Mesenteric fat pad (tissue), 1 donor: ENCODE results near the gene WDR13. TPM values are rescaled to one million over a fixed set of nuclear protein-coding genes. Genes with fewer than 3 reads are reported as not detected.
A peak's percentile ranks its signal among the peaks of the same experiment; 100 is the strongest.
"Not testable (repeated sequence)": the region's sequence is repeated elsewhere in the genome, so short reads cannot be mapped to it uniquely, and the experiment has no call there.

Source experiments
- DNase-seq: peaks from one replicate; pipeline ENCODE4 v3.0.0-alpha.2; 2020; ENCODE audit warnings: low spot score
- long read RNA-seq: library from polyadenylated mRNA; unstranded; transcript quantifications from one replicate; pipeline ENCODE4 v2.0.0, GENCODE V29; 2020
- total RNA-seq: library from RNA; stranded (reverse); fragmentation: NEBNext Ultra II Directional; extraction: Animal tissue kit (Norgen Biotek cat#: 25700); gene quantifications from one replicate; pipeline ENCODE4 v1.2.1, GENCODE V29; 2021
- donor health status: DM: yes; HTN: yes; CAD: no.

Gene WDR13
- 96.9 TPM for total RNA-seq
- long read RNA-seq, full-length matches to known transcripts = 366 of 530 reads
- long read RNA-seq, partial matches to known transcripts = 48 of 530 reads
- long read RNA-seq, other reads (novel, unspliced or antisense) = 116 of 530 reads

DNA sequence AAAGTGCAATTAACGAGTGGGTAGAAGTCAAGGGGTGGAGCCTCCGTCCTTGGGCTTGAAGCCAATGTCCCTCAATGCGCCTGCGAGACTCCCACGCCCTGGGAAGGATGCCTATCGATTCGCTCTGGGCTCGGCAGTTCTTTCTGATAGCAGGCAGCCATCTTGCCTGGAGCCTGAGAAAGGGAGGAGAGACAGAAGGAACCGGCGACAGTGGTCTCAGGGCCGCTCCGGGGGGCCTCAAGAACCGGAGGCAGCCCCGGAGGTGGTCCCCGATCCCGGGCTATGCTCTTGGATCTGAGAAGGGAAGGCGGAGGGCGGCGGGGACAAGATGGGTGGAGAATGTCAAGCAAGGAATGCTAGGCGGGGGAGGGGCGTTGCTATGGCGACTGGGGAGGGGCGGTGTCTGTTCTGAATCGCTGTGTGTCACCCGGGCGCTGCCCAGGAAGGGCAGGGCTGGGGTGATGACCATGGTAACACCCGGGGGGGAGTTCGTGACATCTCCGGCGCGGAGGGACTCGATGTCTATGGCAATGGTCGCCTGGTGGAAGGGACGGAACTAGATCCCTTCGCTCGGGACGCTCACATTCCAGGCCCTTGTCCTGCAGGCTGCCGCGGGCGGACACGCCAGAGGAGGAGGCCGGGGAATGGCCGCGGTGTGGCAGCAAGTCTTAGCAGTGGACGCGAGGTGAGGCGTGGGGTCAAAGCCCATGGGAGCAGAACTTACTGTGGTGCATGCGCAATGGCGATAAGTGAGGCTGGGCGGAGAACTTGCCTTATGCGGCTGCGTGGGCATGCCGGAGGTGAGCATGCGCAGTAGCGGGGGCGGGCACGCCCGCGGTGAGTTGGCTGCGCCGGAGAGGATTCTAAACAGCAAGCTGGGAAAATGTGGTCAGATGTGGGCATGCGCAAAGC, at the start of gene WDR13:
TSS of gene WDR13 (plus strand) at position 140 of the 912 bp plus-strand sequence. CDS start at position 645, 505 bp downstream.
- peak; percentile 95 for DNase-seq

GRCh38 chrX:48548871-48549270, 48.4 kb upstream of the WDR13 start:
- no peak for DNase-seq

GRCh38 chrX:48555731-48556325, 41.5 kb upstream of the WDR13 start:
- DNase-seq = not testable (repeated sequence)

DNA sequence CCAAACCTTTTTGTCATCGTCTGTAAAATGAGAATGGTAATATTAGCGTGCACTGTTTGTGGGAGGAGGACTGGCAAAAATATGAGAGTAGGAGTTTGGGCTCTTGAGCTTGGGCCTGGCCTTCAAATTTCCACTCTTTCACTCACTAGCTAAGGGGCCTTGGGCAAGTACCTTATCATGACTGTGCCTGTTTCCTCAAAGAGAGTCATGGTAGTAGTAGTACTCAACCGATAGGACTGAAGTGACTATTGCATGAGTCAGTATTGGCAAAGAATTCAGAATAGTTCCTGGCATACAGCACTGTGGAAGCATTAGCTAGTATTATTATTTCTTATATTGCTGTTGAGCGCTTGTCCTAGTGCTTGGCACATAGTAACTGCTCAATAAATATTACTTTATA, 39.0 kb upstream of the WDR13 start:
- DNase-seq = no peak

- no peak for DNase-seq
Observed at GRCh38 chrX:48559636-48560035, 37.7 kb upstream of the WDR13 start.

DNA sequence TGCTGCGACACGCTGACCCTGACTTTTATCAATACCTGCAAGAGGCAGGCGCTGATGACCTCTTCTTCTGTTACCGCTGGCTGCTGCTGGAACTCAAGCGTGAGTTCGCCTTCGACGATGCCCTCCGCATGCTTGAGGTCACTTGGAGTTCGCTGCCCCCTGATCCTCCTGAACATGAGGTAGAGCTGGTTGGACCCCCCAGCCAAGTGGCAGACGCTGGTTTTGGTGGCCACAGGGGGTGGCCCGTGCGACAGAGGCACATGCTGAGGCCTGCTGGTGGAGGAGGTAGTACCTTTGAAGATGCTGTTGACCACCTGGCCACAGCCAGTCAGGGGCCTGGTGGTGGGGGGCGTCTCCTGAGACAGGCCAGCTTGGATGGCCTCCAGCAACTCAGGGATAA, 37.2 kb upstream of the WDR13 start:
- no peak for DNase-seq

- DNase-seq = no peak
Observed at GRCh38 chrX:48560681-48561080, 36.6 kb upstream of the WDR13 start.

DNA sequence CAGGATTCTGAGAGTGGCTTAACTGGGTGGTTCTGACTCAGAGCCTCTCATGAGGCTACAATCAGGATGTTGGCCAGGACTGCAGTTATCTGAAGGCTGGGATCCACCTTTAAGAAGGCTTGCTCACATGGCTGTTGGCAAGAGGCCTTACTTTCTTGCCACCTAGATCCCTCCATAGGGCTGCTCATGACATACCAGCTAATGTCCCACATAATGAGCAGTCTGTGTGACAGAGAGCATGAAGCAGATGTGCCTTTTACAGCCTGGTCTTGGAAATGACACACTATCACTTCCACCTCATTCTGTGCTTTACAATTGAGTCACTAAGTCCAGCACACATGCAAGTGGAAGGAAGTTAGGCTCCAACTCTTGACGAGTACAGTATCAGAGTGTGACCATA, 27.3 kb upstream of the WDR13 start:
- no peak for DNase-seq

GRCh38 chrX:48573690-48574269, 23.5 kb upstream of the WDR13 start:
- DNase-seq = no peak

DNA sequence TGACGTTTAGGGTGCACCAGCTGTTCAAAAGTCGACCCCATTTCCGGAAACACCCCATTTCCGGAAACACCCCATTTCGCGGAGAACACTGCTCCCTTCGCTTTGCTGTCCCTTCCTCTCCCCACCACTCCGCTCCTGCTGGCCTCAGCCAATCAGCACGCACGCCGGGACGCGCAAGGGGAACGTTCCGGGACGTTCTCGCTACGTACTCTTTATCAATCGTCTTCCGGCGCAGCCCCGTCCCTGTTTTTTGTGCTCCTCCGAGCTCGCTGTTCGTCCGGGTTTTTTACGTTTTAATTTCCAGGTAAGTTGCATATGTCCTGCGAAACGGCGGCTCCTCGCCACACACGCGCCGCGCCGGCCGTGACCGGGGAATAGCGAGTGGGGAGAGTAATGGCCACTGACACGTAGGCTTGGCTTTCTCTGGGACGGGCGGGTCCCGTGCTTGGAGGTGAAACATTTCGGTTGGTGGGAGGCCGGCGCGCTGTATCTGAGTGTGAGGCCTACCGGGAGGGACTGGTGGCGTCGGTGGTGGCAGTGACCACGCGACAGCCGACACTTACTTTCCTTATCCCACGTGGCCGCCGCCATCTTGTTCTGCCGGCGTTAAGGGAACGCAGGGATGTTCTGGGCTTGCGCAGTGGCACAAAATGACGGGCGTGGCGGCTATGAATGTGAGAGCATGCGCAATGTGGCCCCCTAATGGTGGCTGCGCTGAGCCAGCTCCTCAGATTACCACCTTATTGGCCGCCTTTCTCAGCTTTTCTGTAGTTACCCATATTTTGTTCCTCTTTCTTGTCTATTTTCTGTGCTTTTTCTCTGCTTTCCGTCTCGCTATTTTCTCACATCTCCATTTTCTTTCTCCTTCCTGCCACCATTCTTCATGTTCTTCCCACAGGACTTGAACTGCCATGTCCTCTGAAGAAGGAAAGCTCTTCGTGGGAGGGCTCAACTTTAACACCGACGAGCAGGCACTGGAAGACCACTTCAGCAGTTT, 22.7 kb upstream of the WDR13 start, which contains the start of gene RBM3:
TSS of gene RBM3 (plus strand) at position 215 of the 997 bp plus-strand sequence. CDS start at position 912, 697 bp downstream.
- peak; percentile 96 for DNase-seq

DNA sequence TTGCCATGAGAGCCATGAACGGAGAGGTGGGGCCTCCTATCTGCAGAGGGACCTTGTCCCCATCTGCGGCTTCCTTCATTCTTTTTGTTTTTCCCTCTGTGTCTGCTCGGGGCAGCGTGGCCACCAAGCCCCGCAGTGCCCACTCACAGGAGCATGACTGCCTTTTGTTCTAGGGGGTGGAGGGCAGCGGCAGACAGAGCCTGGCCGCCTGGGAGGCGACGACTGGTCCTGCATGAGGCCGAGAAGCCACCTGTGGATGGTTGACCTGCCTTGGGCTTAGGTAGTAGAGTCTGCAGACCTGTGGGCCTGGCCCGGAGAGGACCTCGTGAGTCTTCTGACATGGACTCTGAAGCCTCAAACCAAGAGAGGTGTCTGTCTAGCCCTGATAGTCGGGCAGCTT, 21.6 kb upstream of the WDR13 start:
- DNase-seq = no peak

DNA sequence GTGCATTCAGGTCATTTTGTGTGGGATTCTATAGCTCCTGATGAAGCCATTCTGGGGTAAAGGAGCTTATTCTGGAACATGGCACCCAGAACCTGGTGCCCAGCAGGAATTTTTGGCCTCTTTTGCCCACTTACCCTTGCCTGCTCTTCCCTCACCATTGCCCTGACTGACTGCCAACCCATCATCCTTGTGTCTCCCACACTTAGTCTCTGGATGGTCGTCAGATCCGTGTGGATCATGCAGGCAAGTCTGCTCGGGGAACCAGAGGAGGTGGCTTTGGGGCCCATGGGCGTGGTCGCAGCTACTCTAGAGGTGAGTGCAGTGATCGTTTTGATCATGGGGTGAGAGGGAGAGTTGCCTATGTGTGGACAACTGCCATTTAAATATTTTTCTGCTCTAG, 21.2 kb upstream of the WDR13 start:
- no peak for DNase-seq

- no peak for DNase-seq
Observed at GRCh38 chrX:48578661-48579128, 18.6 kb upstream of the WDR13 start.

DNA sequence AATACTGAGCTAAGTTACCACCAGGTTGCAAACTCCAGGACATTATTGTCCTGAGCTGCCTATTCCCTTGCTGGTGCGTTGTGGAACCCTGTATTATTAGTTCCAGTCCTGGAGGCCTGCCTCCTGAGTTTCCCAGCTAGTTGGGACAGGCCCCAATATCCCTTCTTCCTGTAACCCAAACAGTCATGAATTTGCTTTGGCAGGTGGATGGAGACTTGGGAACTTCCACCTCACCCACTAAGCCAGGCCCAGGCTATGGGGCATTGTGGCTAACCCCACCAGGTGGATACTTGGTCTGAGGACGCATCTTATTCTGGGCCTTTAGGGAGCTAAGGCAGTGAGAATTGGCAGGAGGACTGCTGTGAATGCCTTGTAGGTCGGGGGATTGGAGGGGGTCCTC, 18.0 kb upstream of the WDR13 start:
- no peak for DNase-seq

- no peak for DNase-seq
Observed at GRCh38 chrX:48580662-48581061, 16.6 kb upstream of the WDR13 start.

DNA sequence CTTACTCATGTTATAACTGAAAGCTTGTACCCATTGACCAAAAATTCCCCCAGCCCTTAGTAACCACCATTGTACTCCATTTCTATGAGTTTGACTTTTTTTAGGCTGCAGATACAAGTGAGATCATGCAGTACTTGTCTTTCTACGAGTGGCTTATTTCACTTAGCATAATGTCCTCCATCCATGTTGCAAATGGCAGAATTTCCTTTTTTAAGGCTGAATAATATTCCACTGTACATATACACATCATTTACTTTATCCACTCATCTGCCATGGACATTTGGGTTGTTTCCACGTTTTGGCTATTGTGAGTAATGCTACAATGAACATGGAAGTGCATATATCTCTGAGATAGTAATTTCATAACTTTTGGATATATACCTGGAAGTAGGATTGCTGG, 12.6 kb upstream of the WDR13 start:
- DNase-seq = no peak

- no peak for DNase-seq
Observed at GRCh38 chrX:48589482-48590162, 7.7 kb upstream of the WDR13 start.

GRCh38 chrX:48590203-48591103, 6.8 kb upstream of the WDR13 start:
- no peak for DNase-seq

DNA sequence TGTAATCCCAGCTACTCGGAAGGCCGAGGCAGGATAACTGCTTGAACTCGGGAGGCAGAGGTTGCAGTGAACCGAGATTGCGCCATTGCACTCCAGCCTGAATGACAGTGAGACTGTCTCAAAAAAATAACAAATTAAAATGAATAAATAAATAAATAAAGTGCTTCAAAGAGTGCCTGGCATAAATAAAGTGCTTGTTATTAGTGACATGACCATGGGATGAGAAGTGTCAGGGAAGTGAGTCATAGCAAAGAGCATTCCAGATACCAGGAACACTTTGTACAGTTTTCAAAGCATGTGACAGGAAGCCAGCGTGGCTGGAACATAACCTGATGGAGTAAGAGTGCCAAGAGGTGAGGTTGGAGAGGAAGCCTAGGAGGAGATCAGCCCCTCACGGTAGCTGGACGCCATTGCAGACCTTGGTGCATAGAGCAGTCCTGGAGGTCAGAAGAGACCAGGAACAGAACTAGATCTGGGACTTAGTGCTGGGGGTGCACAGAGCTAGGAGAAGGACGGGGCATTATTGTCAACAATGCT, 6.0 kb upstream of the WDR13 start:
- DNase-seq = no peak
